Keratinocyte (primary cell): ENCODE results near the gene SFXN2. TPM values are rescaled to one million over a fixed set of nuclear protein-coding genes. Genes with fewer than 3 reads are reported as not detected.

Source experiments
- DNase-seq: peaks from one replicate; pipeline ENCODE4 v3.0.0-alpha.2; 2011; ENCODE audit warnings: low read depth, missing footprints, low spot score
- FAIRE-seq: peaks from 2 replicates; lab custom pipeline; 2011; peaks lifted over from hg19 to GRCh38; lab: Jason Lieb, UNC
- H2AFZ ChIP-seq: 2 replicates; pipeline ENCODE4 v1.6.0; 2012; ENCODE audit warnings: low read length, control low read depth, inconsistent platforms; ENCODE audit not compliant: control insufficient read depth
- H3K27ac ChIP-seq: 2 replicates; pipeline ENCODE4 v1.5.1; 2011; ENCODE audit warnings: low read length; ENCODE audit not compliant: control insufficient read depth, insufficient read depth
- H3K27me3 ChIP-seq: 3 replicates; pipeline ENCODE4 v1.6.0; 2011; ENCODE audit warnings: low read length; ENCODE audit not compliant: control insufficient read depth, insufficient read depth; ENCODE audit errors: extremely low read depth
- H3K36me3 ChIP-seq, 2 experiments: 2 replicates in 1 of 2; 3 replicates in 1 of 2; pipeline ENCODE4 v1.5.1; 2011; ENCODE audit warnings: low read length in 2 of 2, mild to moderate bottlenecking in 1 of 2; ENCODE audit not compliant: control insufficient read depth in 2 of 2, insufficient read depth in 2 of 2; ENCODE audit errors: extremely low read depth in 1 of 2
- H3K4me1 ChIP-seq: 3 replicates; pipeline ENCODE4 v1.5.1; 2011; ENCODE audit warnings: low read length; ENCODE audit not compliant: control insufficient read depth, insufficient read depth; ENCODE audit errors: extremely low read depth
- H3K4me2 ChIP-seq: 3 replicates; pipeline ENCODE4 v1.6.0; 2011; ENCODE audit warnings: low read depth, low read length; ENCODE audit not compliant: control insufficient read depth, insufficient read depth; ENCODE audit errors: extremely low read depth
- H3K4me3 ChIP-seq, 3 experiments: fragments of 200-600 bp in 1 of 3; sonication (generic) in 1 of 3; 2 replicates in 2 of 3; 3 replicates in 1 of 3; pipeline ENCODE4 v1.5.1; 2011 to 2016; ENCODE audit warnings: low read length in 3 of 3, mild to moderate bottlenecking in 3 of 3, control low read depth in 2 of 3, inconsistent platforms in 1 of 3, low read depth in 1 of 3, mixed read lengths in 1 of 3, mixed run types in 1 of 3, moderate library complexity in 1 of 3; ENCODE audit not compliant: control insufficient read depth in 2 of 3, insufficient read depth in 2 of 3; ENCODE audit errors: extremely low read depth in 1 of 3
- H3K79me2 ChIP-seq: 2 replicates; pipeline ENCODE4 v1.6.0; 2012; ENCODE audit warnings: low read length; ENCODE audit not compliant: control insufficient read depth, insufficient read depth
- H3K9ac ChIP-seq: 3 replicates; pipeline ENCODE4 v1.6.0; 2011; ENCODE audit warnings: low read length; ENCODE audit not compliant: control insufficient read depth, insufficient read depth; ENCODE audit errors: extremely low read depth
- H3K9me1 ChIP-seq: 3 replicates; pipeline ENCODE4 v1.6.0; 2011; ENCODE audit warnings: low read length; ENCODE audit not compliant: control insufficient read depth, insufficient read depth; ENCODE audit errors: extremely low read depth
- H3K9me3 ChIP-seq: 2 replicates; pipeline ENCODE4 v1.5.1; 2012; ENCODE audit warnings: low read depth, low read length; ENCODE audit not compliant: control insufficient read depth
- H4K20me1 ChIP-seq: 3 replicates; pipeline ENCODE4 v1.6.0; 2011; ENCODE audit warnings: low read length; ENCODE audit not compliant: control insufficient read depth, insufficient read depth; ENCODE audit errors: extremely low read depth
- EZH2 ChIP-seq: IDR thresholded peaks from one replicate; pipeline ENCODE4 v1.6.1; 2012; ENCODE audit warnings: inconsistent platforms, mild to moderate bottlenecking, low read length, moderate library complexity
- dilution Hi-C: fragments of 300-500 bp; cut with MboI; formaldehyde crosslinking; loops from one replicate; pipeline ENCODE4 v1.7.0; 2020; ENCODE audit warnings: low sequenced_read_pairs; ENCODE audit not compliant: extremely low pct_ligation_motif_present
- polyA plus RNA-seq, 5 experiments: library from polyadenylated mRNA; depleted of rRNA in 3 of 5; stranded (reverse) in 3 of 5; stranded (forward) in 1 of 5; unstranded in 1 of 5; fragments of >200 nt; gene quantifications; 1 replicate in 1 of 5; 2 replicates in 3 of 5; 3 replicates in 1 of 5; pipeline versions ENCODE4 v1.2.1 to v1.2.3, GENCODE V29; 2011 to 2012; ENCODE audit warnings: missing spikeins in 2 of 5, low read depth in 1 of 5, low replicate concordance in 1 of 5
- TF ChIP-seq, protein P1 (sequence below), 3 experiments: IDR thresholded peaks in 1 of 3; conservative IDR thresholded peaks in 1 of 3; optimal IDR thresholded peaks in 1 of 3; 2 replicates in 2 of 3; 3 replicates in 1 of 3; pipeline versions ENCODE3 to v1.5.1; 2011; ENCODE audit warnings: low read length in 3 of 3, mild to moderate bottlenecking in 3 of 3, moderate library complexity in 2 of 3, control low read depth in 1 of 3, inconsistent platforms in 1 of 3; ENCODE audit not compliant: insufficient read depth in 2 of 3; ENCODE audit errors: extremely low read depth in 1 of 3

The SFXN2 gene
- polyA plus RNA-seq, 1 donor (not counting 4 experiments of a cell fraction or from before 2014, with no cell fraction given), result 5.0 TPM

- dilution Hi-C loops, result no loop called here
- no peaks in the 10 kb centered on the region for H3K9me1 ChIP-seq
- H3K4me2 ChIP-seq, result peak overlapping the region; percentile 29
- peaks cover 13% of the 10 kb centered on the region for H3K4me1 ChIP-seq
- H2AFZ ChIP-seq, result no peak overlapping the region
- peaks cover 0 to 5% of the 10 kb centered on the region in 2 experiments for H3K36me3 ChIP-seq
- no peak overlapping the region for H3K9ac ChIP-seq
- no peaks in the 10 kb centered on the region for H4K20me1 ChIP-seq
- no peak overlapping the region for H3K4me3 ChIP-seq
- H3K27ac ChIP-seq, result no peak overlapping the region
- no peak for TF ChIP-seq EZH2
- TF ChIP-seq, protein P1, sequence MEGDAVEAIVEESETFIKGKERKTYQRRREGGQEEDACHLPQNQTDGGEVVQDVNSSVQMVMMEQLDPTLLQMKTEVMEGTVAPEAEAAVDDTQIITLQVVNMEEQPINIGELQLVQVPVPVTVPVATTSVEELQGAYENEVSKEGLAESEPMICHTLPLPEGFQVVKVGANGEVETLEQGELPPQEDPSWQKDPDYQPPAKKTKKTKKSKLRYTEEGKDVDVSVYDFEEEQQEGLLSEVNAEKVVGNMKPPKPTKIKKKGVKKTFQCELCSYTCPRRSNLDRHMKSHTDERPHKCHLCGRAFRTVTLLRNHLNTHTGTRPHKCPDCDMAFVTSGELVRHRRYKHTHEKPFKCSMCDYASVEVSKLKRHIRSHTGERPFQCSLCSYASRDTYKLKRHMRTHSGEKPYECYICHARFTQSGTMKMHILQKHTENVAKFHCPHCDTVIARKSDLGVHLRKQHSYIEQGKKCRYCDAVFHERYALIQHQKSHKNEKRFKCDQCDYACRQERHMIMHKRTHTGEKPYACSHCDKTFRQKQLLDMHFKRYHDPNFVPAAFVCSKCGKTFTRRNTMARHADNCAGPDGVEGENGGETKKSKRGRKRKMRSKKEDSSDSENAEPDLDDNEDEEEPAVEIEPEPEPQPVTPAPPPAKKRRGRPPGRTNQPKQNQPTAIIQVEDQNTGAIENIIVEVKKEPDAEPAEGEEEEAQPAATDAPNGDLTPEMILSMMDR (optimal IDR thresholded peaks at IDR 0.05 in 1 of 3, IDR thresholded peaks at IDR 0.05 in 1 of 3, conservative IDR thresholded peaks at IDR 0.05 in 1 of 3; ENCODE audit: extremely low read depth in 1 of 3, insufficient read depth in 2 of 3, low read length in 3 of 3), result no peak
- no peaks in the 10 kb centered on the region for H3K27me3 ChIP-seq
- H3K9me3 ChIP-seq, result no peaks in the 10 kb centered on the region
- FAIRE-seq (no peak), DNase-seq (no peak)
- H3K79me2 ChIP-seq, result peaks cover 4% of the 10 kb centered on the region
Measured at GRCh38 chr10:102791754-102792395, 77.4 kb downstream of the SFXN2 start.

Other genes with a start within 250 kb of the SFXN2 start
- 160 to 229 TPM (median 162 TPM) in 3 replicates for gene ACTR1A, start 211.9 kb upstream of the SFXN2 start, polyA plus RNA-seq
- gene SUFU, start 210.7 kb upstream of the SFXN2 start, polyA plus RNA-seq, result 3.7 to 6.8 TPM (median 4.8 TPM) in 3 replicates
- gene TRIM8, start 70.2 kb upstream of the SFXN2 start, polyA plus RNA-seq, result 16.9 to 45.1 TPM (median 24.8 TPM) in 3 replicates
- gene ARL3, start 239 bp upstream of the SFXN2 start, polyA plus RNA-seq, result 7.0 to 10.7 TPM (median 9.2 TPM) in 3 replicates
- 24.3 to 45.7 TPM (median 27.3 TPM) in 3 replicates for gene WBP1L, start 29.3 kb downstream of the SFXN2 start, polyA plus RNA-seq
- gene CYP17A1, start 122.8 kb downstream of the SFXN2 start, polyA plus RNA-seq, result not detected in 3 replicates
- gene BORCS7, start 139.6 kb downstream of the SFXN2 start, polyA plus RNA-seq, result 19.8 to 25.9 TPM (median 24.4 TPM) in 3 replicates
- 0.80 to 2.0 TPM (median 0.85 TPM) in 3 replicates for gene AS3MT, start 154.8 kb downstream of the SFXN2 start, polyA plus RNA-seq
- 1.4 to 2.6 TPM (median 1.5 TPM) in 3 replicates for gene CNNM2, start 203.7 kb downstream of the SFXN2 start, polyA plus RNA-seq